Upper lobe of left lung (tissue), 6 donors: ENCODE results near the gene RERE. TPM values are rescaled to one million over a fixed set of nuclear protein-coding genes. Genes with fewer than 3 reads are reported as not detected.

ENCODE experiments used
- ATAC-seq, 2 donors: fragments of 200-7000 bp; cut with Tn5 transposase; one replicate each; pipeline ENCODE4 v1.9.1; 2022; ENCODE audit warnings: mild to moderate bottlenecking in 2 of 2, moderate library complexity in 2 of 2; ENCODE audit not compliant: low FRiP score in 2 of 2
- DNase-seq, 2 donors: peaks; one replicate each; pipeline ENCODE4 v3.0.0-alpha.2; 2019 to 2020
- H3K27ac ChIP-seq, 4 donors: fragments of 200-600 bp; sonication (generic); one replicate each; pipeline ENCODE4 v1.5.1; 2016 to 2019
- H3K27me3 ChIP-seq, 4 donors: fragments of 200-600 bp; sonication (generic); one replicate each; pipeline ENCODE4 v1.5.1; 2017 to 2019
- H3K36me3 ChIP-seq, 4 donors: fragments of 200-600 bp; sonication (generic); one replicate each; pipeline ENCODE4 v1.5.1; 2016 to 2019
- H3K4me1 ChIP-seq, 4 donors: fragments of 200-600 bp; sonication (generic); one replicate each; pipeline ENCODE4 v1.5.1; 2018 to 2019
- H3K4me3 ChIP-seq, 4 donors: fragments of 200-600 bp; sonication (generic); one replicate each; pipeline ENCODE4 v1.5.1; 2017 to 2019; ENCODE audit warnings: mild to moderate bottlenecking in 2 of 4, moderate library complexity in 1 of 4
- H3K9me3 ChIP-seq, 4 donors: fragments of 200-600 bp; sonication (generic); one replicate each; pipeline ENCODE4 v1.5.1; 2018 to 2019
- EP300 ChIP-seq, 4 donors: sonication (generic); formaldehyde crosslinking; IDR thresholded peaks; one replicate each; pipeline ENCODE4 v1.5.1; 2017; ENCODE audit warnings: antibody characterized with exemption in 4 of 4, control low read depth in 2 of 4
- POLR2A ChIP-seq, 4 donors: fragments of 450-650 bp; IDR thresholded peaks; one replicate each; pipeline ENCODE4 v1.5.1; 2016 to 2017; ENCODE audit warnings: antibody characterized with exemption in 4 of 4, mild to moderate bottlenecking in 2 of 4
- POLR2AphosphoS5 ChIP-seq, 2 donors: sonication (generic); formaldehyde crosslinking; IDR thresholded peaks; one replicate each; pipeline ENCODE4 v1.5.1; 2017; ENCODE audit warnings: antibody characterized with exemption in 2 of 2
- WGBS, 2 donors: methylation state at CpG; one replicate each; pipeline ENCODE4 v1.1.5; 2017 to 2018; 5-methylcytosine and 5-hydroxymethylcytosine counted together
- total RNA-seq, 6 donors: library from RNA; depleted of rRNA in 4 of 6; stranded (reverse); fragments of >200 nt in 4 of 6; gene quantifications; one replicate each; pipeline versions ENCODE4 v1.1.0 to v1.2.1, GENCODE V29; 2016 to 2021
- TF ChIP-seq, protein P1 (sequence below), 6 experiments: fragments of 450-650 bp in 4 of 6; fragments of 200-600 bp in 2 of 6; sonication (generic) in 2 of 6; IDR thresholded peaks; one replicate each; pipeline ENCODE4 v1.5.1; 2016 to 2019; ENCODE audit warnings: antibody characterized with exemption in 6 of 6
- donor health status: DM: no; HTN: no; CAD: no; lungs with moderate emphysema.
- donor health status: DM: no; HTN: yes; CAD: no; lungs with severe emphysema.

The RERE gene
- total RNA-seq, 6 donors from 2014 or later = 75.5 to 222 (median 104) TPM

DNA sequence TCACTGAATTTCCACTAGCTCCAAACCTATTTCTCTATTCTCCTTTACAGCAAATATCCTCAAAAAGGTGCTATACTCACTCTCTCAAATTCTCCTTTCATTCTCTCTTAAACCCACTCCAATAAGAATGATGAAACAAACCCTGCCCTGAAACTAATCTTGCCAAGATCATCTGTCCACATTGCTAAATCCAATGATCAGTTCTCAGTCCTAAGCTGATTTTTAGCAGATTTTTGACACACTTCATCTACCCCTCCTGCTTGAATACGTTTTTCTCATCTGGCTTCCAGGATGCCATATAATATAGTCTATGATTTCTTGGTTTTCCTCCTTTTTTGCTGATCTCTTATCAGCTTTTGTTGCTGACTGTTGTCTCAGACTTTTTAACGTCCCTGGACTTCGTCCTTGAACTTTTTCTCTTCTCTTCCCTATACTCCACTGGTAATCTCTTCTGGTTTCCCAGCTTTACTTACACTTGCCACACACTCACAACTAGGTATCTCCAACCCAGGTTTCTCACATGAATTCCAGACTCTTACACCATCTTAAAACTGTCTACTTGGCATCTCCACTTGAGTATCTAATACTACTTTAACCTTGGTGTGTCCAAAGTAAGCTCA lies 35.3 kb downstream of the RERE start:
- H3K4me1 ChIP-seq = no peaks in the 10 kb centered on the region
- no peak overlapping the region for H3K4me3 ChIP-seq
- no peaks in the 10 kb centered on the region for H3K27me3 ChIP-seq
- no peak overlapping the region for H3K27ac ChIP-seq
- DNase-seq (no peak), ATAC-seq (no peak)
- TF ChIP-seq, protein P1, sequence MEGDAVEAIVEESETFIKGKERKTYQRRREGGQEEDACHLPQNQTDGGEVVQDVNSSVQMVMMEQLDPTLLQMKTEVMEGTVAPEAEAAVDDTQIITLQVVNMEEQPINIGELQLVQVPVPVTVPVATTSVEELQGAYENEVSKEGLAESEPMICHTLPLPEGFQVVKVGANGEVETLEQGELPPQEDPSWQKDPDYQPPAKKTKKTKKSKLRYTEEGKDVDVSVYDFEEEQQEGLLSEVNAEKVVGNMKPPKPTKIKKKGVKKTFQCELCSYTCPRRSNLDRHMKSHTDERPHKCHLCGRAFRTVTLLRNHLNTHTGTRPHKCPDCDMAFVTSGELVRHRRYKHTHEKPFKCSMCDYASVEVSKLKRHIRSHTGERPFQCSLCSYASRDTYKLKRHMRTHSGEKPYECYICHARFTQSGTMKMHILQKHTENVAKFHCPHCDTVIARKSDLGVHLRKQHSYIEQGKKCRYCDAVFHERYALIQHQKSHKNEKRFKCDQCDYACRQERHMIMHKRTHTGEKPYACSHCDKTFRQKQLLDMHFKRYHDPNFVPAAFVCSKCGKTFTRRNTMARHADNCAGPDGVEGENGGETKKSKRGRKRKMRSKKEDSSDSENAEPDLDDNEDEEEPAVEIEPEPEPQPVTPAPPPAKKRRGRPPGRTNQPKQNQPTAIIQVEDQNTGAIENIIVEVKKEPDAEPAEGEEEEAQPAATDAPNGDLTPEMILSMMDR (IDR thresholded peaks at IDR 0.05) = no peak
- TF ChIP-seq POLR2A (IDR thresholded peaks at IDR 0.05) (no peak), EP300 (IDR thresholded peaks at IDR 0.05) (no peak), POLR2AphosphoS5 (IDR thresholded peaks at IDR 0.05) (no peak)
- H3K36me3 ChIP-seq = no peaks in the 10 kb centered on the region
- 66 to 72% methylated on average over 3 of the region's 3 CpGs for WGBS, 2 donors
- H3K9me3 ChIP-seq = no peaks in the 10 kb centered on the region

- no peak overlapping the region for H3K4me3 ChIP-seq
- 54 to 60% methylated on average over 1 of the region's 1 CpG for WGBS, 2 donors
- H3K36me3 ChIP-seq = no peaks in the 10 kb centered on the region
- no peak overlapping the region for H3K27ac ChIP-seq
- no peaks in the 10 kb centered on the region for H3K27me3 ChIP-seq
- no peaks in the 10 kb centered on the region for H3K4me1 ChIP-seq
- DNase-seq (no peak), ATAC-seq (no peak)
- TF ChIP-seq POLR2A (IDR thresholded peaks at IDR 0.05) = no peak
- TF ChIP-seq EP300 (IDR thresholded peaks at IDR 0.05) = no peak
- no peak for TF ChIP-seq POLR2AphosphoS5 (IDR thresholded peaks at IDR 0.05)
- TF ChIP-seq, protein P1 (IDR thresholded peaks at IDR 0.05) = no peak
- H3K9me3 ChIP-seq = no peaks in the 10 kb centered on the region
These were observed 37.0 kb downstream of the RERE start for GRCh38 chr1:8780405-8780804.

GRCh38 chr1:8777867-8778266 lies 39.6 kb downstream of the RERE start:
- TF ChIP-seq POLR2AphosphoS5 (IDR thresholded peaks at IDR 0.05) (no peak), POLR2A (IDR thresholded peaks at IDR 0.05) (no peak), EP300 (IDR thresholded peaks at IDR 0.05) (no peak)
- TF ChIP-seq, protein P1 (IDR thresholded peaks at IDR 0.05) = no peak
- ATAC-seq = no peak
- Histone ChIP-seq H3K27me3 (no peaks in the 10 kb centered on the region), H3K27ac (no peak overlapping the region), H3K4me1 (no peaks in the 10 kb centered on the region), H3K9me3 (no peaks in the 10 kb centered on the region), H3K4me3 (no peak overlapping the region), H3K36me3 (no peaks in the 10 kb centered on the region)
- DNase-seq = no peak

DNA sequence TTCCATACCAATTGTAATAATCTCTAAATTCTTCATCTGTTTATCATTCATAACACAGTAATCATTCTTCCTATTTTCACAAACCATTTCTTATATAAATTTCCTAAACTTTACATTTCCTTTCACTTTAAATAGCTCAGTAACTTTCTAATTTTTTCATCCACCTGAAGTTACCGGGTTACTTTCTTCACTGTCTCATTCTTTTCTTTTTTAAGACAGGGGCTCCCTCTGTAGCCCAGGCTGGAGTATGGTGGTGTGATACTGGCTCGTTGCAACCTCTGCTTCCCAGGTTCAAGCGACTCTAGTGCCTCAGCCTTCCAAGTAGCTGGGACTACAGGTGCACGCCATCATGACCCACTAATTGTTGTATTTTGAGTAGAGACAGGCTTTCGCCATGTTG lies 41.3 kb downstream of the RERE start:
- DNase-seq (no peak), ATAC-seq (no peak)
- TF ChIP-seq POLR2A (IDR thresholded peaks at IDR 0.05) = no peak
- TF ChIP-seq, protein P1 (IDR thresholded peaks at IDR 0.05) = no peak
- no peak for TF ChIP-seq POLR2AphosphoS5 (IDR thresholded peaks at IDR 0.05)
- TF ChIP-seq EP300 (IDR thresholded peaks at IDR 0.05) = no peak
- no peaks in the 10 kb centered on the region for H3K36me3 ChIP-seq
- no peak overlapping the region for H3K27ac ChIP-seq
- WGBS, 2 donors = 87 to 90% methylated on average over 5 of the region's 5 CpGs
- H3K4me3 ChIP-seq = no peak overlapping the region
- H3K4me1 ChIP-seq = no peaks in the 10 kb centered on the region
- no peaks in the 10 kb centered on the region for H3K27me3 ChIP-seq
- no peaks in the 10 kb centered on the region for H3K9me3 ChIP-seq

DNA sequence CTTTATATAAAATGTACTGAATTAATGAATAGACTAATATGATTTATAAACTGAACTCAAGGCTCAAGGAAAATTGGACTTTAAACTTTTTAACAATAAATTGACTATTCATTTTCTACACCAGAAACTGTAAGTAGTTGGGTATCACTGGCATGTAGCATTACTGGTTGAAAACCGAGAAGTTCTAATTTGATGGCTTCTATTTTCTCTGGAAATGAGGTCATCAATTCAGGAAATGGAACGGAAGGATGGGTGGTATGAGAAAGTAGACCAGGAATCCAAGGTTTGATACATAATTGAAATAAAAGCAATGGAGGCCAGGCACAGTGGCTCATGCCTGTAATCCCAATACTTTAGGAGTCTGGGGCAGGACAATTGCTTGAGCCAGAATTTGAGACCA lies 50.4 kb downstream of the RERE start:
- no peak for TF ChIP-seq EP300 (IDR thresholded peaks at IDR 0.05)
- TF ChIP-seq POLR2AphosphoS5 (IDR thresholded peaks at IDR 0.05) = no peak
- TF ChIP-seq, protein P1 (IDR thresholded peaks at IDR 0.05) = no peak
- no peak for TF ChIP-seq POLR2A (IDR thresholded peaks at IDR 0.05)
- no peaks in the 10 kb centered on the region for H3K27me3 ChIP-seq
- DNase-seq = no peak
- ATAC-seq = no peak
- H3K27ac ChIP-seq = no peak overlapping the region
- H3K9me3 ChIP-seq = no peaks in the 10 kb centered on the region
- no peak overlapping the region for H3K4me3 ChIP-seq
- peaks cover 6 to 12% (median 9%) of the 10 kb centered on the region in 4 donors for H3K4me1 ChIP-seq
- 71 to 75% methylated on average over 2 of the region's 2 CpGs for WGBS, 2 donors
- H3K36me3 ChIP-seq = no peaks in the 10 kb centered on the region
